Caco-2 (cell line): ENCODE data around the gene LRRC4C. TPM values are rescaled to one million over a fixed set of nuclear protein-coding genes. Genes with fewer than 3 reads are reported as not detected.

ENCODE experiments used
- BruUV-seq: library from RNA; stranded (reverse); fragments of 400-500 nt; replicated peaks from 2 replicates; lab custom pipeline; 2021; lab: Mats Ljungman, UMichigan
- CTCF ChIA-PET: fragments of 300-600 bp; sonication (Branson Sonifier 250); formaldehyde crosslinking; loops from one replicate; lab custom pipeline; 2022; ENCODE audit warnings: antibody characterized with exemption; lab: Charles Lee
- POLR2A ChIA-PET: fragments of 300-600 bp; sonication (Branson Sonifier 250); formaldehyde crosslinking; loops from one replicate; lab custom pipeline; 2022; ENCODE audit warnings: antibody characterized with exemption; lab: Charles Lee
- DNase-seq, 2 experiments: peaks; one replicate each; pipeline versions ENCODE4 v3.0.0 to v3.0.0-alpha.2; 2020 to 2022
- H3K27me3 ChIP-seq: replicated peaks from 2 replicates; pipeline ENCODE4 v1.6.0; 2011; ENCODE audit warnings: low read length; ENCODE audit not compliant: control insufficient read depth, insufficient read depth
- H3K36me3 ChIP-seq: 2 replicates; pipeline ENCODE4 v1.5.1; 2011; ENCODE audit warnings: low read length; ENCODE audit not compliant: control insufficient read depth, insufficient read depth
- H3K4me1 ChIP-seq: fragments of 250-450 bp; sonication (Bioruptor Pico); 2 replicates; pipeline ENCODE4 v1.5.1; 2020; ENCODE audit warnings: mild to moderate bottlenecking
- H3K4me3 ChIP-seq: 2 replicates; pipeline ENCODE4 v1.5.1; 2011; ENCODE audit warnings: low read depth, mild to moderate bottlenecking, control low read depth, low read length
- H3K9me3 ChIP-seq: fragments of 250-450 bp; sonication (Bioruptor Pico); 2 replicates; pipeline ENCODE4 v1.5.1; 2020; ENCODE audit warnings: mild to moderate bottlenecking, moderate library complexity
- H3K27ac Mint-ChIP-seq: one replicate; pipeline ENCODE4 v1.8.0; 2022; ENCODE audit warnings: mixed read lengths; ENCODE audit not compliant: unreplicated experiment
- H3K27me3 Mint-ChIP-seq: one replicate; pipeline ENCODE4 v1.8.0; 2022; ENCODE audit warnings: mixed read lengths; ENCODE audit not compliant: insufficient read depth, unreplicated experiment
- H3K36me3 Mint-ChIP-seq: one replicate; pipeline ENCODE4 v1.8.0; 2022; ENCODE audit warnings: mild to moderate bottlenecking, mixed read lengths; ENCODE audit not compliant: insufficient read depth, unreplicated experiment
- H3K4me1 Mint-ChIP-seq: one replicate; pipeline ENCODE4 v1.8.0; 2022; ENCODE audit warnings: low read depth, mixed read lengths; ENCODE audit not compliant: unreplicated experiment
- H3K4me3 Mint-ChIP-seq: one replicate; pipeline ENCODE4 v1.8.0; 2022; ENCODE audit warnings: mild to moderate bottlenecking, moderate library complexity, mixed read lengths; ENCODE audit not compliant: unreplicated experiment
- H3K9me3 Mint-ChIP-seq: one replicate; pipeline ENCODE4 v1.8.0; 2022; ENCODE audit warnings: mixed read lengths; ENCODE audit not compliant: unreplicated experiment
- intact Hi-C: fragments of 100-400 bp; cut with micrococcal nuclease; formaldehyde crosslinking; loops from one replicate; pipeline ENCODE4 v1.10.0; 2022; ENCODE audit not compliant: unreplicated experiment
- total RNA-seq: library from RNA; stranded (reverse); gene quantifications from 2 replicates; pipeline ENCODE4 v1.2.3, GENCODE V29; 2022
- TF ChIP-seq, protein P1 (sequence below), 2 experiments: fragments of 200-600 bp in 1 of 2; IDR thresholded peaks; 1 replicate in 1 of 2; 2 replicates in 1 of 2; pipeline versions ENCODE4 v1.5.1 to v1.8.0; 2011 to 2022; ENCODE audit warnings: antibody characterized with exemption in 1 of 2, control low read depth in 1 of 2, inconsistent platforms in 1 of 2, low read depth in 1 of 2, low read length in 1 of 2, mild to moderate bottlenecking in 1 of 2, moderate library complexity in 1 of 2; ENCODE audit not compliant: insufficient read depth in 1 of 2, severe bottlenecking in 1 of 2, unreplicated experiment in 1 of 2

LRRC4C gene
- total RNA-seq, 1 experiment from 2014 or later = not detected

DNA sequence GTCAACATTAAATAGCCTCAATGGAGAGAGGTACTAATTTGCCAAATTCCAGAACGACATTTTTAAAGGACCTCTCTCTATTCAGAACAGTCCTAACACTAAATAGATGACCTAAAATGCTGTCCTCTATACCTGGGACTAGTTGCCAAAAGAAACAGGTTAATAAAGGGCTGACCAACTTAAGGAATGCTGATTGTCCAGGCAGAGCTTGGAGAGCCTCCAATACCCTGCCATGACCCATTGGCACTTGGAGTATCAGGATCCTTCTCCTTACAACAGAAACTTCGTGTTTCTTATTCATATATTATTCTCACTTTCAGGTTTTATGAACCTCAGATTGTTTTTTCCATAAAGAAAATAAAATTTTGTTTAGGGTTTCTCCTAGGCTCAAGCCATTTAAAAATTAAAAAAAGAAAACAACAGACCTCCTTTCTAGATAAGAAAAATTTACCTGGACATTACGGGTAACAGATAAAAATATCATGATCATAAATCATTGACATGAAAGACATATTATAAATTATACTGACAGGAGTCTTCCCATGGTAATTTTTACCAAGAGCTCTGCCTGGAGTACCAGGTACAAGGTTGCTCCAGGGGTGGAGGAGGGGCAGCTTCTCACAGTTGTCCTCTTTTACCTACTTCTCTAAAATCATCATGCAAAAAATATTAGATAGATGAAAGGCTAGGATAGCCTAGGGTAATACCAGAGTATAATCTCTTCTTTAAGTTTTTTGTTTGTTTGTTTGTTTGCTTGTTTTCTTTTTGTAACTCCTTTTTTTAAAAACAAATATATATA lies 2.0 kb downstream of the LRRC4C start:
- DNase-seq = no peak
- H3K9me3 ChIP-seq = no peaks in the 10 kb centered on the region
- Mint-ChIP-seq H3K9me3 (no peaks in the 10 kb centered on the region), H3K27me3 (peaks cover 5% of the 10 kb centered on the region), H3K27ac (no peak overlapping the region), H3K4me3 (no peak overlapping the region), H3K36me3 (no peaks in the 10 kb centered on the region), H3K4me1 (no peaks in the 10 kb centered on the region)
- H3K4me1 ChIP-seq = no peaks in the 10 kb centered on the region
- no TSS peak for BruUV-seq
- TF ChIP-seq, protein P1, sequence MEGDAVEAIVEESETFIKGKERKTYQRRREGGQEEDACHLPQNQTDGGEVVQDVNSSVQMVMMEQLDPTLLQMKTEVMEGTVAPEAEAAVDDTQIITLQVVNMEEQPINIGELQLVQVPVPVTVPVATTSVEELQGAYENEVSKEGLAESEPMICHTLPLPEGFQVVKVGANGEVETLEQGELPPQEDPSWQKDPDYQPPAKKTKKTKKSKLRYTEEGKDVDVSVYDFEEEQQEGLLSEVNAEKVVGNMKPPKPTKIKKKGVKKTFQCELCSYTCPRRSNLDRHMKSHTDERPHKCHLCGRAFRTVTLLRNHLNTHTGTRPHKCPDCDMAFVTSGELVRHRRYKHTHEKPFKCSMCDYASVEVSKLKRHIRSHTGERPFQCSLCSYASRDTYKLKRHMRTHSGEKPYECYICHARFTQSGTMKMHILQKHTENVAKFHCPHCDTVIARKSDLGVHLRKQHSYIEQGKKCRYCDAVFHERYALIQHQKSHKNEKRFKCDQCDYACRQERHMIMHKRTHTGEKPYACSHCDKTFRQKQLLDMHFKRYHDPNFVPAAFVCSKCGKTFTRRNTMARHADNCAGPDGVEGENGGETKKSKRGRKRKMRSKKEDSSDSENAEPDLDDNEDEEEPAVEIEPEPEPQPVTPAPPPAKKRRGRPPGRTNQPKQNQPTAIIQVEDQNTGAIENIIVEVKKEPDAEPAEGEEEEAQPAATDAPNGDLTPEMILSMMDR (IDR thresholded peaks at IDR 0.05; ENCODE audit: insufficient read depth in 1 of 2, low read depth in 1 of 2, low read length in 1 of 2, severe bottlenecking in 1 of 2, unreplicated experiment in 1 of 2) = no peak
- ChIA-PET POLR2A (no interaction called here), CTCF (no interaction called here)
- H3K36me3 ChIP-seq = no peaks in the 10 kb centered on the region
- no peak overlapping the region for H3K4me3 ChIP-seq
- intact Hi-C loops = no loop called here
- H3K27me3 ChIP-seq = no peaks in the 10 kb centered on the region

DNA sequence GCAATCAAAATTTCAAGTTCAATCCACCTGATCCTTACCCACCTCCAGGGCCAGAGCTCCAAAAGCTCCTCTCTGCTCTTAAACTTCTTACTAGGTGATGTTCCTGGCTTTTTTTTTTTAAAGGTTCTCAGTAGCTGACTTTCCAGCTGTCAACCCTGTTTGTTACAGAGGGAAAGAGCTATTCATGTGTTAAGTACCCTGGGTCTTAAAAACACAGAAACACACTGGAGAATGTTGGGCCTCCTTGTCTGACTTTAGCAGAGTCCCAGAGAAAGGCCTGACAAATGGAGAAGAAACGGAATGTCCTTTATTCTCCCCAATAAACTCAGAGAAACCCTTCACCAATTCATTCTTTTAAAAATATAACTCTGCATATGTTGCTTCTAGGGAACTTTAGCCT lies 3.2 kb downstream of the LRRC4C start:
- H3K27ac Mint-ChIP-seq = no peak overlapping the region
- no peaks in the 10 kb centered on the region for H3K4me1 Mint-ChIP-seq

DNA sequence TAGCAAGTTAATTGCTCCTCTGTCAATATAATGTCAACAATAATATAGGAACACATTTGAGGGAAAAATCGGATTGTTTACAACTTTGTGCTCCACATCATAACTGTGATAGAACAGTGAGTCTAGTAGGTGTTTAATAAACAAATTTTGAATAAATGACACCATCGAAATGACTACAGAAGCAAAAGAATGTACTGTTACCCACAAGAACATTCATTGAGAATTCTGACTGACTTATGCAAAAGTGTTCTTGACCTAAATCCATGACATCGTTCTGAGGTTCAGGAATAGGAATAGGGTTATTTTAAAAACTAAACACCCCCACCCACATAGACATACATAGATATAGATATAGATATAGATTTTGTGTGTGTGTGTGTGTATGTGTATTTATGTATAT lies 8.4 kb downstream of the LRRC4C start:
- no peaks in the 10 kb centered on the region for H3K4me1 Mint-ChIP-seq
- H3K27me3 Mint-ChIP-seq = peaks cover 3% of the 10 kb centered on the region
- intact Hi-C loops = no loop called here
- no peak overlapping the region for H3K4me3 ChIP-seq
- no peaks in the 10 kb centered on the region for H3K9me3 Mint-ChIP-seq
- POLR2A ChIA-PET = no interaction called here
- H3K4me3 Mint-ChIP-seq = no peak overlapping the region
- H3K27ac Mint-ChIP-seq = no peak overlapping the region
- DNase-seq = no peak
- no peaks in the 10 kb centered on the region for H3K27me3 ChIP-seq
- CTCF ChIA-PET = no interaction called here
- H3K4me1 ChIP-seq = no peaks in the 10 kb centered on the region
- BruUV-seq = no TSS peak
- no peaks in the 10 kb centered on the region for H3K36me3 ChIP-seq
- TF ChIP-seq, protein P1 (IDR thresholded peaks at IDR 0.05; ENCODE audit: insufficient read depth in 1 of 2, low read depth in 1 of 2, low read length in 1 of 2, severe bottlenecking in 1 of 2, unreplicated experiment in 1 of 2) = no peak
- no peaks in the 10 kb centered on the region for H3K36me3 Mint-ChIP-seq
- H3K9me3 ChIP-seq = no peaks in the 10 kb centered on the region

More for the DNA sequence above, 3.2 kb downstream of the LRRC4C start:
- H3K27me3 ChIP-seq = no peaks in the 10 kb centered on the region
- no peak overlapping the region for H3K4me3 ChIP-seq
- peaks cover 8% of the 10 kb centered on the region for H3K27me3 Mint-ChIP-seq
- ChIA-PET POLR2A (no interaction called here), CTCF (no interaction called here)
- intact Hi-C loops = no loop called here
- no TSS peak for BruUV-seq
- TF ChIP-seq, protein P1 (IDR thresholded peaks at IDR 0.05; ENCODE audit: insufficient read depth in 1 of 2, low read depth in 1 of 2, low read length in 1 of 2, severe bottlenecking in 1 of 2, unreplicated experiment in 1 of 2) = no peak
- H3K4me1 ChIP-seq = no peaks in the 10 kb centered on the region
- no peaks in the 10 kb centered on the region for H3K36me3 Mint-ChIP-seq
- no peaks in the 10 kb centered on the region for H3K36me3 ChIP-seq
- H3K4me3 Mint-ChIP-seq = no peak overlapping the region
- no peaks in the 10 kb centered on the region for H3K9me3 Mint-ChIP-seq
- no peaks in the 10 kb centered on the region for H3K9me3 ChIP-seq
- no peak for DNase-seq
